ENCODE data around the gene RNF223. TPM values are rescaled to one million over a fixed set of nuclear protein-coding genes. Genes with fewer than 3 reads are reported as not detected.

The RNF223 gene
- total RNA-seq, 1 donor from 2014 or later, result not detected

DNA sequence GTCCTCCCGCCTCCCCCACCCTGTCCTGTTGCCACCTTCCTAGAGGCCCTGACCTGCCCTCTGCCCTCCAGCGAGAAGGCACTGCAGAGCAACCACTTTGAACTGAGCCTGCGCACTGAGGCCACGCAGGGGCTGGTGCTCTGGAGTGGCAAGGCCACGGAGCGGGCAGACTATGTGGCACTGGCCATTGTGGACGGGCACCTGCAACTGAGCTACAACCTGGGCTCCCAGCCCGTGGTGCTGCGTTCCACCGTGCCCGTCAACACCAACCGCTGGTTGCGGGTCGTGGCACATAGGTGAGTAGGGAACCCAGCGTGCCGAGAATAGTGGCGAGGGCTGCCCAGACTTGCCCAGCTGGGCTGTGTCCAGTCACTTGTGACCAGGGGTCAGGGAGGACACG is 20.4 kb downstream of the RNF223 start:
- Histone ChIP-seq H3K4me3 (no peak overlapping the region), H3K27ac (replicated peaks) (no peak overlapping the region), H3K27me3 (ENCODE audit: low read depth) (peaks cover 22% of the 10 kb centered on the region), H3K36me3 (peaks cover 29% of the 10 kb centered on the region), H3K9me3 (replicated peaks) (no peaks in the 10 kb centered on the region), H3K4me1 (peaks cover 10% of the 10 kb centered on the region)
- intact Hi-C loops (cut with micrococcal nuclease), result no loop called here
- no peak for DNase-seq
- TF ChIP-seq, protein P1, sequence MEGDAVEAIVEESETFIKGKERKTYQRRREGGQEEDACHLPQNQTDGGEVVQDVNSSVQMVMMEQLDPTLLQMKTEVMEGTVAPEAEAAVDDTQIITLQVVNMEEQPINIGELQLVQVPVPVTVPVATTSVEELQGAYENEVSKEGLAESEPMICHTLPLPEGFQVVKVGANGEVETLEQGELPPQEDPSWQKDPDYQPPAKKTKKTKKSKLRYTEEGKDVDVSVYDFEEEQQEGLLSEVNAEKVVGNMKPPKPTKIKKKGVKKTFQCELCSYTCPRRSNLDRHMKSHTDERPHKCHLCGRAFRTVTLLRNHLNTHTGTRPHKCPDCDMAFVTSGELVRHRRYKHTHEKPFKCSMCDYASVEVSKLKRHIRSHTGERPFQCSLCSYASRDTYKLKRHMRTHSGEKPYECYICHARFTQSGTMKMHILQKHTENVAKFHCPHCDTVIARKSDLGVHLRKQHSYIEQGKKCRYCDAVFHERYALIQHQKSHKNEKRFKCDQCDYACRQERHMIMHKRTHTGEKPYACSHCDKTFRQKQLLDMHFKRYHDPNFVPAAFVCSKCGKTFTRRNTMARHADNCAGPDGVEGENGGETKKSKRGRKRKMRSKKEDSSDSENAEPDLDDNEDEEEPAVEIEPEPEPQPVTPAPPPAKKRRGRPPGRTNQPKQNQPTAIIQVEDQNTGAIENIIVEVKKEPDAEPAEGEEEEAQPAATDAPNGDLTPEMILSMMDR (IDR thresholded peaks at IDR 0.05; ENCODE audit: borderline replicate concordance), result no peak

DNA sequence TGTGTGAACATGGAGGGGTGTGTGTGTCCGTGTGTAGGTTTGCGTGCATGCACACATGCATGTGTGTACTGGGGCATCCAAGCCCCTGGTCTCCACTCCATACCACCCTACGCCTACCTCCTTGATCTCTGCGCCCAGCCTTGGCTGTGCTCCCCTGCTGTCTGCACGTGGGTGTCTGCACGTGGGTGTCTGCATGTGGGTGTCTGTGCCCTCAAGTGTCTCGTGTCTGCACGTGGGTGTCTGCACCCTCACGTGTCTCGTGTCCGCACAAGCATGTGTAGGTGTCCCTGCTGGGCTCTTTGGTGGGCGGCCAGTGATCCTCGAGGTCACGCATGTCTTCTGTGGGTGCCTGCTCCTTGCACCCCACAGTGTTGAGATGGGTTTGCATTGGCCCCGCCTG is 21.1 kb downstream of the RNF223 start:
- no peak for DNase-seq
- peaks cover 4% of the 10 kb centered on the region for H3K4me1 ChIP-seq
- H3K9me3 ChIP-seq (replicated peaks), result no peaks in the 10 kb centered on the region
- no peak overlapping the region for H3K27ac ChIP-seq (replicated peaks)
- H3K27me3 ChIP-seq (ENCODE audit: low read depth), result peaks cover 15% of the 10 kb centered on the region
- TF ChIP-seq, protein P1 (IDR thresholded peaks at IDR 0.05; ENCODE audit: borderline replicate concordance), result no peak
- H3K4me3 ChIP-seq, result no peak overlapping the region
- intact Hi-C loops (cut with micrococcal nuclease), result no loop called here
- H3K36me3 ChIP-seq, result peaks cover 29% of the 10 kb centered on the region

DNA sequence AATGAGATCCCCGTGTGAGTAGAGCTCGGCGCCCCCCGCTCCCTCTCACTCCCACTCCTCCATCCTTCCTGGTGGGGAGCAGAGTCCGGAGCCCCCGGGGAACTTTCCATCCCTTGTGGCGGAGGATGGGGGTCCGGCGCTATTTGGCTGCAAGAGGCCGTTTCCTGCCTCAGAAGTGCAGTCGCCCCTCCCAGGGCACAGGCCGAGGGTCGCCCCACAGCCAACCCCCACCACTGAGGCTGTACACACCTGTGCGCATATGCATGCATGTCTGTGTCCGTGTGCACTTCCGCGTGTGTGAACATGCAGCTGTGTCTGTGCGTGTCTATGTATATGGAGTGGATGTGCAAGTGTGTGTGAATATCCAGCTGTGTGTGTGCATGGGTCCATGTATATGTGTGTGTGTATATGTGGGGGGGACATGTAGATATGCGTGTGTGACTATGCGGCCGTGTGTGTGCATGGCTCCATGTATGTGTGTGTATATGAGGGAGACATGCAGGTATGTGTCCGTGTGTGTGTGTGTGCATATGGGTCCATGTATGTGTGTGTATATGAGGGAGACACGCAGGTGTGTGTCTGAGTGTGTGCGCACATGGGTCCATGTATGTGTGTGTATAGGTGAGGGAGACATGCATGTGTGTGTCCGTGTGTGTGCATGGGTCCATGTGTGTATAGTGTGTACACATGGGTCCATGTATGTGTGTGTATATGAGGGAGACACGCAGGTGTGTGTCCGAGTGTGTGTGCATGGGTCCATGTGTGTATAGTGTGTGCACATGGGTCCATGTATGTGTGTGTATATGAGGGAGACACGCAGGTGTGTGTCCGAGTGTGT is 21.9 kb downstream of the RNF223 start:
- Histone ChIP-seq H3K36me3 (peaks cover 35% of the 10 kb centered on the region), H3K4me1 (peaks cover 3% of the 10 kb centered on the region), H3K4me3 (no peak overlapping the region), H3K27me3 (ENCODE audit: low read depth) (peaks cover 7% of the 10 kb centered on the region), H3K9me3 (replicated peaks) (no peaks in the 10 kb centered on the region), H3K27ac (replicated peaks) (no peak overlapping the region)
- TF ChIP-seq, protein P1 (IDR thresholded peaks at IDR 0.05; ENCODE audit: borderline replicate concordance), result no peak
- DNase-seq, result no peak
- intact Hi-C loops (cut with micrococcal nuclease), result no loop called here

DNA sequence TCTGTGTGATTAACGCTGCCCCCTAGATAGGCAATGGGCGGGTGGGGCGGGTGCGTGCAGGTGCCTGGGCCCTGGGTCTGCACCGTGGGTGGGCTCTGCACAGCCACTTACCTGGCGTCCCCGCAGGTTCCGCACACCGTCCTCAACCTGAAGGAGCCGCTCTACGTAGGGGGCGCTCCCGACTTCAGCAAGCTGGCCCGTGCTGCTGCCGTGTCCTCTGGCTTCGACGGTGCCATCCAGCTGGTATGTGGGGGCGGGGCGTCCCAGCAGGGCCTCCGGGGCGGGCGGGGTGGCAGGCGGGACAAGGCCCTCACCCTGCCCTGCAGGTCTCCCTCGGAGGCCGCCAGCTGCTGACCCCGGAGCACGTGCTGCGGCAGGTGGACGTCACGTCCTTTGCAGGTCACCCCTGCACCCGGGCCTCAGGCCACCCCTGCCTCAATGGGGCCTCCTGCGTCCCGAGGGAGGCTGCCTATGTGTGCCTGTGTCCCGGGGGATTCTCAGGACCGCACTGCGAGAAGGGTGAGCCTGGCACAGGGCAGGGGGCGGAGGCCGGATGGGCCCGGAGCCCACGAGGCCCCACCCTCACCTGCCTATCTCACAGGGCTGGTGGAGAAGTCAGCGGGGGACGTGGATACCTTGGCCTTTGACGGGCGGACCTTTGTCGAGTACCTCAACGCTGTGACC is 22.8 kb downstream of the RNF223 start:
- no peak for DNase-seq
- Histone ChIP-seq H3K4me3 (peak overlapping the region; percentile 45), H3K27me3 (ENCODE audit: low read depth) (no peaks in the 10 kb centered on the region), H3K9me3 (replicated peaks) (no peaks in the 10 kb centered on the region), H3K4me1 (peaks cover 3% of the 10 kb centered on the region), H3K27ac (replicated peaks) (no peak overlapping the region), H3K36me3 (peaks cover 44% of the 10 kb centered on the region)
- TF ChIP-seq, protein P1 (IDR thresholded peaks at IDR 0.05; ENCODE audit: borderline replicate concordance), result no peak
- intact Hi-C loops (cut with micrococcal nuclease), result no loop called here

DNA sequence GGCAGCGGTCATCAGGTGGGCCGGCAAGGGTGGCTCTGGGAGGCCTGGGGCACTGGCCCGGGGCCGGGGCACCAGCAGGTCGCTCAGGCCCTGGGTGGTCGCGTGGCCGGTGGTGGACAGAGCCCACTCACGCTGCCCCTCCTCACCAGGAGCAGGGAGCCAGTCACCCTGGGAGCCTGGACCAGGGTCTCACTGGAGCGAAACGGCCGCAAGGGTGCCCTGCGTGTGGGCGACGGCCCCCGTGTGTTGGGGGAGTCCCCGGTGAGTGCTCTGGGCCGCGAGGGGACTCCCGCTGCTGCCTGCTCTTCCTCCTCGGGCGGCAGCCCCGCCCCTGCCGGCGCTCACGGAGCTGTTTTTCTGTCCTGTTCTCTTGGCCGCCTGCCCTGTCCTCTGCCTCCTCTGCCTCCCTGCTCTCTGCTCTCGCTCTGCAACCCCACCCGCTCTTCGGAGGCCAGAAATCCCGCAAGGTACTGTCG is 23.5 kb downstream of the RNF223 start:
- TF ChIP-seq, protein P1 (IDR thresholded peaks at IDR 0.05; ENCODE audit: borderline replicate concordance), result no peak
- Histone ChIP-seq H3K4me1 (peaks cover 3% of the 10 kb centered on the region), H3K27ac (replicated peaks) (no peak overlapping the region), H3K4me3 (peak overlapping the region; percentile 45), H3K36me3 (peaks cover 50% of the 10 kb centered on the region), H3K9me3 (replicated peaks) (no peaks in the 10 kb centered on the region), H3K27me3 (ENCODE audit: low read depth) (no peaks in the 10 kb centered on the region)
- intact Hi-C loops (cut with micrococcal nuclease), result no loop called here
- peak; percentile 63 for DNase-seq
